ENCODE data around the gene TNFRSF1A.
"Not testable (repeated sequence)": the region's sequence is repeated elsewhere in the genome, so short reads cannot be mapped to it uniquely, and the experiment has no call there.

The TNFRSF1A gene

DNA sequence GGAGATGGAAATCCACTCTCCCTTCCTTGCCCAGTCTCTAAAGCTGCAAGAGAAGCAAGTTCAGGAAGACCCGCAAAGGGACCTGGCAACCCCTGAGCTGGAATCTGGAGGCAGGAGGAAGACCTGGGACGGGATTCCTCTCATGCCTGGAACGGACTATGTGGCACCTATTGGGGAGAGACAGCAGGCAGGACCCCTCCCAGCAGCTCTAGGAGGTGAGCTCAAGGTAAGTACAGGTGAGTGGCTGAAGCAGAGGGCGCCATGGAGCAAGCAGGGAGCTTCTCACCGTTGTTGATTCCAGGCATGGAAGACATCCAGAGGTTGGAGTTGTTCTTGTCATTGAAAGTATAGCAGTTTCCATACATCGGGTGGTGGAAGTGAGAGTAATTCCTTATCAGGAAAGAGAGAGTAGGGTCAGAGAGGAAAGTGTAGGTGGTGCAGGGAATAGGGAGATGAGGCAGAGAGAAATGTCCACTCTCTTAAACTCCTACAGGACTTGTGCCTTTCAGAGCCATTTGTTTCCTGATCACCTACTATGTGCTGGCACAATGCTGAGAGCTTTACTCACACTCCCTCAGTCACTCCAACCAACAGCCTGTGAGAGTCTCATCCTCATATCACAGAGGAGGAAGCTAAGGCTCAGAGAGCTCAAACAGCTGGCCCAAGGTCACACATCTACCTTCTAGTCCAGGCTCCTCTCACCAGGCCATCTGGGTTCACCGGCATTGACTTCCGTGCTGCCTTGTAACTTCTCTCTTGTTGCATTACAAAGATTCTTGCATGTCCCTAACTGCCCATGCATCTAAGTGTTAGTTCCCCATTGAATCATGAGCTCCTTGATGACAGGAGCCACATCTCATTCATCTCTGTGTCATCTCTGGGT lies 13.9 kb upstream of the TNFRSF1A start:
- no peak for DNase-seq

GRCh38 chr12:6354495-6355393 lies 12.9 kb upstream of the TNFRSF1A start:
- no peak for DNase-seq

- DNase-seq, result no peak
Observed at GRCh38 chr12:6352193-6353173, 10.6 kb upstream of the TNFRSF1A start.

DNA sequence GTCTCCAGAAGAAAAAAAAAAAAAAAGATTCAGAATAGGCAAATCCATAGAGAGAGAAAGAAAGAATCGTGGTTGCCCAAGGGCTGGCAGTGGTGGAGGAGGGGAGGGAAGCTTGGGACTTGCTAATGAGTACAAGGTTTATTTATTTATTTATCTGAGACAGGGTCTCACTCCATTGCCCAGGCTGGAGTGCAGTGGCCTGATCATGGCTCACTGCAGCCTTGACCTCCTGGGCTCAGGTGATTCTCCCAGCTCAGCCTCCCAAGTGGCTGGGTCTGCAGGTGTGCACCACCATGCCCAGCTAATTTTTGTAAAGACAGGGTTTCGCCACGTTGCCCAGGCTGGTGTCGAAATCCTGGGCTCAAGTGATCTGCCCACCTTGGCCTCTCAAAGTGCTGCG lies 9.7 kb upstream of the TNFRSF1A start:
- DNase-seq, result no peak

- DNase-seq, result no peak
Observed at GRCh38 chr12:6347367-6348338, 5.8 kb upstream of the TNFRSF1A start.

DNA sequence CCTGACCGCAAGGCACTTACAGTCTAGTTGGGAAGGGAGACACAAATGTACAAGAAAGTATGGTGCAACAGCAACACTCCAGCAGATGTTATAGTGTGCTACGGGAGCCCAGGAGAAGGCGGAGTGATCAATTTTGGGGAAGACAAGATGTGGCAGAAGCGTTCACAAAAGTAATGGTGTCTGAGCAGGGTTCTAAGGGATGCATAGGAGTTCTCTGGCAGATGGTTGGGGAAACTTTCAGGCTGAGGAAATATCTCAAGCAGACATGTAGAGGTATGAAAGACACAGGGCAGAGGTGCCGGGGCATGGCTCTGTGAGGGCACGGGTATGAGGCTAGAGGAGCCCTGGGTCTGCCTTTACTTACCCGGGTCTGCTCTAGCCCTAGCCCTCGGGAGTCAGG lies 5.1 kb upstream of the TNFRSF1A start:
- DNase-seq, result no peak

GRCh38 chr12:6346235-6346832 lies 4.5 kb upstream of the TNFRSF1A start:
- no peak for DNase-seq

DNA sequence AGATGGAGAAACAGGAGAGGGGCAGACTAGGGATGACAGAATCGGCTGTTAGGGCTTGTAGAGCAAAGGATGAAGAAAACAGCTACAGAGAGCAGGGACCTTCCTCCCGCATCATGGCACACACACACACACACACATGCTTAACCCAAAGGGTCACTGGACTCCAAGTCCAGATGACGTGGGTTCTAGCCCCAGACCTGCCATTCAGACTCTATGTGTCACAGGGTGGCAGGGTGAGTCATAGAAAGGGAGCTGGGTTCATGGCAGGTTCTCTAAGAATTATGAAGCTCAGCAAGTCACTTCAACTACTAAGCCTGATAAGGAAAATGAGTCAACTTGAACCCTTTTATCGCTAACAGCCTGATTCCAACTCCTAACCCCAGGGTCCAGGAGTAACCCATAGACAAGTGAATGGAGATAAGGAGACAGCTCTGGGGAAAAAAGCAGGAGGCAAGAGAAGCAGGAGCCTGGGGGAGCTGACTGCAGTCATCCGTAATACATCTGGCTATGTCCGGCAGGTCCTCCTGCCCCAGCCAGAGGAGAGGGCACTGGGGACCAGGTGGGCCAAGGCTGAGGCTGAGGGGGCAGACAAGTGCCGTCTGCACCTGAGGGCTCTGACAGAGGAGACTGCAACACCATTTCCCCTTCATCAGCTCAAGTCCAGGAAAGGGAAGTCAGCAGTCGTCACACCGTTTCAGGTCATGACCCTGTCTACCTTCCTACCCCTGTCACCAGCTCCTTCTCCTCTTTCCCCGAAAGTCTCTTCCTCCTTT lies 3.6 kb upstream of the TNFRSF1A start:
- DNase-seq, result no peak

GRCh38 chr12:6344101-6344660 lies 2.3 kb upstream of the TNFRSF1A start:
- DNase-seq, result not testable (repeated sequence)

DNA sequence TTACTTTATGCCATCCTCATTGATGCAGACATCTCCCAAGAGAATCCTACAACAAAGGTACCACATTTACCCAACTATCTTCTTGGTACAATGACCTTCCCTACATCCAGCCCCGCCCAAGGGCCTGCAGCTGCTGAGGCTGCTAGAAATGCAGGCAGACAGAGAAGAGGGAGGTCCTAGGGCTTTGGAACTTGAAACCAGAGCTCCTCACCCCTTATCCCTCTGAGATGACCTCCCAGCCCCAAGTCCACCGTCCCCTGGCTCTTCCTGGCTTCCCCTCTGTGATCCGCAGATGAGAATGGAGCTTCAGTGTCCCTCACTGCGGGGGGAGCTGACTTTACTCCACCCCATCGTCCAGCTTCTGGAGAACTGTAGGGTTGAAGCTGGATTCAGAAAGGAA lies 1.6 kb upstream of the TNFRSF1A start:
- no peak for DNase-seq

GRCh38 chr12:6342140-6342889 lies 439 bp upstream of the TNFRSF1A start:
- no peak for DNase-seq

DNA sequence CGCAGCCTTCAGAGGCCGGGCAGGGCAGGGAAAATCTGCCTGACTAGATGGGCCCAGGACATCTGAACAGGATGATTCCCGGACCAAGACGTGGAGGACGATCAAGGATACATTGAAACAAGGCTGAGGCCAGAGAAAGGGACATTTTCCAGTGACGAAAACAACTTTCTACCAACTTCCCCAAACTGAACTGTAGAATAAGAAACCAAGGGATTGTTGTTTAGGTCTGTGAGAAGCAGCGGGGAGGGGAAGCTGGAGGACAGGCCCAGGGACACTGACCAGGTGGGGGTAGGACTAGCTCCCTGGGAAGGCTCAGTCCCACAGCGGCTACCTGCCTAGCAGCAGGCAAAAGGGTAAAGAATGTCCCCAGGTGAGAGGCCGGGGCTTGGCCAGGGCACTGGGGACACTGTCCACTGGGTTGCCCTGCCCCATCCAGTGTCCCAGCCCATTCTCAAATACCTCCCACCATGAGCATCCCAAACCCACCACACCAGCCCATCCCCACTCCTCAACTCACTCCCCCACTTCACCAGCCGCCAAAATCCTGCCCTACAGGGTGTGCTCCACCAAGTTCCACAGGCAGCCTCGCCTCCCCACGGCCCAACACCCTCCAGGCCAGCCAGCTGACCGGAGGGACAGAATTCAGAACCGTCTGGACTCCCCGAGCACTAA lies 995 bp downstream of the TNFRSF1A start:
- no peak for DNase-seq

GRCh38 chr12:6340032-6340638 lies 1.7 kb downstream of the TNFRSF1A start:
- DNase-seq, result no peak

GRCh38 chr12:6338955-6339354 lies 2.9 kb downstream of the TNFRSF1A start:
- DNase-seq, result no peak

DNA sequence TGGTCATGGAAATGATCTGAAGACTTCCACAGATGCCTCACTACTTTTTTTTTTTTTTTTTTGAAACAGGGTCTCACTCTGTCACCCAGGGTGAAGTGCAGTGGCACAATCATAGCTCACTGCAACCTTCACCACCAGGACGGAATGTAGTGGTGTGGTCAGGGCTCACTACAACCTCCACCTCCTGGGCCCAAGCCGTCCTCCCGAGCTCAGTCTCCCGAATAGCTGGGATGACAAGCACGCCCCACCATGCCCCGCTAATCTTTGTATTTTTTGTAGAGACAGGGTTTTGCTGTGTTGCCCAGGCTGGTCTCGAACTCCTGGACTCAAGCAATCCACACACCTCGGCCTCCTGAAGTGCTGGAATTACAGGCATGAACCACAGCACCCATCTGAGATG lies 3.3 kb downstream of the TNFRSF1A start:
- DNase-seq, result not testable (repeated sequence)

DNA sequence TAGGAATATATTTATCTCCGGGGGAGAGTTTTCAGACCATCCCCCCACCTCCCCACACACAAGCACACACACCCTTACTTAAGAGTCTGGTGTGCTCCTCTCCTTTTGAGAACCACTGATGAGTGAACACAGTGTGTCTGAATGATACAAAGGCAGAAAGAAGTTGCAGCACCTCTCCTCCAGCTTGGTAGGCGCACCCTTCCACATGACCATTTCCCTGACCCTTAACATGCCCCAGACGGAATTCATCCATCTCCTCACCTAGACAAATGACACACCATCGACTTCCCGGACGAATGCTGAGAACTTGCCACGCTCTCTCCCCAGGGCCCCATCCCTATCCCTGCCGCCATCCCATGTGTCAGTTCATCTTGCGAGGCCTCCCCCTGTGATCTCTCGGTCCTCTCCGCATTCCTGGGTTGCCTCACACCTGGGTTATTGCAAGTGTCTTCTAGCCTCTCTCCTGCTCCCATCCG lies 3.9 kb downstream of the TNFRSF1A start:
- no peak for DNase-seq

All from activated CD8-positive, alpha-beta memory T cell treated with anti-CD3 and anti-CD28 coated beads for 24 hours (primary cell).